RWPE1 (cell line): ENCODE measurements around the gene NPEPL1.

ENCODE experiments used
- CTCF ChIA-PET: fragments of 350-600 bp; sonication (Branson Sonifier 250); formaldehyde crosslinking; extraction: SDS; loops from one replicate; lab custom pipeline; 2021; lab: Yijun Ruan, JAX
- POLR2A ChIA-PET: fragments of 400-600 bp; formaldehyde crosslinking; extraction: SDS; loops from one replicate; lab custom pipeline; 2020; ENCODE audit warnings: antibody characterized with exemption; ENCODE audit not compliant: low non-redundant PET; lab: Yijun Ruan, JAX
- DNase-seq: peaks from one replicate; pipeline ENCODE4 v3.0.0; 2012; ENCODE audit warnings: low spot score
- H3K27ac ChIP-seq: fragments of 450-650 bp; 2 replicates; pipeline ENCODE4 v1.5.1; 2017
- TF ChIP-seq, protein P1 (sequence below): fragments of 450-650 bp; conservative IDR thresholded peaks from 2 replicates; pipeline ENCODE4 v1.5.1; 2017; ENCODE audit warnings: low read depth, mild to moderate bottlenecking

NPEPL1 gene

GRCh38 chr20:58661598-58662473 lies 30.8 kb upstream of the NPEPL1 start:
- no peak for DNase-seq
- ChIA-PET CTCF (interaction anchor here (0.6 to 1.9 kb wide), 2 partner anchors 11 to 50 kb away, joined by 3 to 9 read pairs; partner anchors contain the start of gene STX16), POLR2A (no interaction called here)
- peak overlapping the region; percentile 12; the same call in 1 of the 2 replicates for H3K27ac ChIP-seq
- TF ChIP-seq, protein P1, sequence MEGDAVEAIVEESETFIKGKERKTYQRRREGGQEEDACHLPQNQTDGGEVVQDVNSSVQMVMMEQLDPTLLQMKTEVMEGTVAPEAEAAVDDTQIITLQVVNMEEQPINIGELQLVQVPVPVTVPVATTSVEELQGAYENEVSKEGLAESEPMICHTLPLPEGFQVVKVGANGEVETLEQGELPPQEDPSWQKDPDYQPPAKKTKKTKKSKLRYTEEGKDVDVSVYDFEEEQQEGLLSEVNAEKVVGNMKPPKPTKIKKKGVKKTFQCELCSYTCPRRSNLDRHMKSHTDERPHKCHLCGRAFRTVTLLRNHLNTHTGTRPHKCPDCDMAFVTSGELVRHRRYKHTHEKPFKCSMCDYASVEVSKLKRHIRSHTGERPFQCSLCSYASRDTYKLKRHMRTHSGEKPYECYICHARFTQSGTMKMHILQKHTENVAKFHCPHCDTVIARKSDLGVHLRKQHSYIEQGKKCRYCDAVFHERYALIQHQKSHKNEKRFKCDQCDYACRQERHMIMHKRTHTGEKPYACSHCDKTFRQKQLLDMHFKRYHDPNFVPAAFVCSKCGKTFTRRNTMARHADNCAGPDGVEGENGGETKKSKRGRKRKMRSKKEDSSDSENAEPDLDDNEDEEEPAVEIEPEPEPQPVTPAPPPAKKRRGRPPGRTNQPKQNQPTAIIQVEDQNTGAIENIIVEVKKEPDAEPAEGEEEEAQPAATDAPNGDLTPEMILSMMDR: no peak

GRCh38 chr20:58664331-58664730 lies 28.3 kb upstream of the NPEPL1 start:
- H3K27ac ChIP-seq: no peak overlapping the region
- POLR2A ChIA-PET: interaction anchor here (0.6 kb wide), 1 partner anchor 154 kb away, joined by 3 read pairs; no protein-coding TSS in a partner anchor
- TF ChIP-seq, protein P1: no peak
- CTCF ChIA-PET: interaction anchor here (0.8 to 2.0 kb wide), 2 partner anchors 13 to 14 kb away, joined by 3 to 5 read pairs; partner anchors contain the start of gene STX16
- no peak for DNase-seq

GRCh38 chr20:58664883-58665282 lies 27.7 kb upstream of the NPEPL1 start:
- TF ChIP-seq, protein P1: no peak
- CTCF ChIA-PET: interaction anchor here (2.0 kb wide), 1 partner anchor 14 kb away, joined by 5 read pairs; the partner anchor contains the start of gene STX16
- no peak overlapping the region for H3K27ac ChIP-seq
- DNase-seq: no peak
- POLR2A ChIA-PET: interaction anchor here (0.6 kb wide), 1 partner anchor 154 kb away, joined by 3 read pairs; no protein-coding TSS in a partner anchor

- ChIA-PET CTCF (no interaction called here), POLR2A (no interaction called here)
- TF ChIP-seq, protein P1: no peak
- no peak overlapping the region for H3K27ac ChIP-seq
- DNase-seq: no peak
Observed at GRCh38 chr20:58665606-58666005, 27.0 kb upstream of the NPEPL1 start.

DNA sequence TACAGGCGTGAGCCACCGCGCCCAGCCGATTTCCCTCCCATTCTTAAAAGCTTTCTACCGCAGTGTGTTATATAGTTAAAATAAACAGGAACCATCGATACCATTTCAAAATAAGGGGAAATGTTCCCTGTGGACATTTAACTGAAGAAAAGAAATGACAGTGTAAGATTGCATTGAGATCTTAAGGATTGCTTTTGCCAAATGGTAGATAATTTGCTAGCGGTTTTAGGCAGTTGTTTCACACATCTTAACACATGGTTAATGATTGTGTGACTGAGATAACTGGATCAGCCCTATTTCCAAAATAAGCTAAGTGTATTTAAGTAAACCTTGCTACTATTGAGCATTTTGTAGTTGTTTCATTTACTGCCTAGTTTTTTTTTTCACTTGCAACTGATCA lies 25.9 kb upstream of the NPEPL1 start:
- DNase-seq: no peak
- TF ChIP-seq, protein P1: no peak
- no peak overlapping the region for H3K27ac ChIP-seq
- POLR2A ChIA-PET: no interaction called here
- CTCF ChIA-PET: interaction anchor here (0.7 to 1.2 kb wide), 2 partner anchors 219 to 221 kb away, joined by 3 to 6 read pairs; no protein-coding TSS in a partner anchor

GRCh38 chr20:58667975-58668374 lies 24.6 kb upstream of the NPEPL1 start:
- TF ChIP-seq, protein P1: no peak
- CTCF ChIA-PET: interaction anchor here (0.6 to 1.2 kb wide), 3 partner anchors 25 to 221 kb away, joined by 3 to 6 read pairs (median 3); no protein-coding TSS in a partner anchor
- no peak overlapping the region for H3K27ac ChIP-seq
- DNase-seq: no peak
- POLR2A ChIA-PET: no interaction called here
